Measurements from ENCODE around the gene JADE1. TPM values are rescaled to one million over a fixed set of nuclear protein-coding genes. Genes with fewer than 3 reads are reported as not detected.

The JADE1 gene
- polyA plus RNA-seq, 1 donor (not counting 4 experiments of a cell fraction or from before 2014, with no cell fraction given), result 2.8 TPM

- Histone ChIP-seq H3K9me1 (ENCODE audit: control insufficient read depth, extremely low read depth, insufficient read depth, low read length) (no peaks in the 10 kb centered on the region), H3K4me2 (ENCODE audit: control insufficient read depth, extremely low read depth, insufficient read depth, low read depth, low read length) (no peak overlapping the region), H3K27me3 (ENCODE audit: control insufficient read depth, extremely low read depth, insufficient read depth, low read length) (no peaks in the 10 kb centered on the region), H3K9me3 (ENCODE audit: control insufficient read depth, low read depth, low read length) (no peaks in the 10 kb centered on the region), H3K36me3 (ENCODE audit: control insufficient read depth in 2 of 2, extremely low read depth in 1 of 2, insufficient read depth in 2 of 2, low read length in 2 of 2) (no peaks in the 10 kb centered on the region), H3K9ac (ENCODE audit: control insufficient read depth, extremely low read depth, insufficient read depth, low read length) (no peak overlapping the region), H3K4me1 (ENCODE audit: control insufficient read depth, extremely low read depth, insufficient read depth, low read length) (no peaks in the 10 kb centered on the region), H3K79me2 (ENCODE audit: control insufficient read depth, insufficient read depth, low read length) (peaks cover 2% of the 10 kb centered on the region), H2AFZ (ENCODE audit: control insufficient read depth, low read length) (no peak overlapping the region), H3K27ac (ENCODE audit: control insufficient read depth, insufficient read depth, low read length) (no peak overlapping the region), H3K4me3 (ENCODE audit: control insufficient read depth in 2 of 3, extremely low read depth in 1 of 3, insufficient read depth in 2 of 3, low read depth in 1 of 3, low read length in 3 of 3) (no peak overlapping the region), H4K20me1 (ENCODE audit: control insufficient read depth, extremely low read depth, insufficient read depth, low read length) (no peaks in the 10 kb centered on the region)
- dilution Hi-C loops (cut with MboI; ENCODE audit: extremely low pct_ligation_motif_present, low sequenced_read_pairs), result no loop called here
- DNase-seq (ENCODE audit: low read depth, low spot score) (no peak), FAIRE-seq (no peak)
- TF ChIP-seq EZH2 (IDR thresholded peaks at IDR 0.05; ENCODE audit: low read length) (no peak), CTCF (optimal IDR thresholded peaks at IDR 0.05 in 1 of 3, IDR thresholded peaks at IDR 0.05 in 1 of 3, conservative IDR thresholded peaks at IDR 0.05 in 1 of 3; ENCODE audit: extremely low read depth in 1 of 3, insufficient read depth in 2 of 3, low read length in 3 of 3) (no peak)
Observed at GRCh38 chr4:128837198-128837597, 27.7 kb downstream of the JADE1 start.

DNA sequence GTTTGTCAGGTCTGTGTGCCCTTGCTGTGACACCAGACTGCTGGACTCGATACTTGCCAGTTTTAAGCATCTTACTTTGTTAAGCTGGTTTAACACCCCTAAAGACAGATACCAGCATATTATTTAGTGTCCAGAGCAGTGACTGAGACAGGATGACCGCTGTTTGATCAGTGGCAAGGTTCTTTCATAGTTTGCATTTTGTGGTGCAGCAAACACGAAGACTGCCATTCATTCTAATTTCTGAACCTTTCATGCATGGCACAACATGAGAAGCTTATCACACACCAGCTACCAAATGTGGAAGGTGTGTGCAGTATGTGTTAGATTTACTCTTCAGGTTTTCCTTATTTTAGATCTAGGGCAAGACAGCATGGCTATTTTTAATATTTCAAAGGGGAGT is 28.2 kb downstream of the JADE1 start:
- no peaks in the 10 kb centered on the region for H4K20me1 ChIP-seq (ENCODE audit: control insufficient read depth, extremely low read depth, insufficient read depth, low read length)
- no peaks in the 10 kb centered on the region for H3K9me3 ChIP-seq (ENCODE audit: control insufficient read depth, low read depth, low read length)
- peaks cover 2% of the 10 kb centered on the region for H3K79me2 ChIP-seq (ENCODE audit: control insufficient read depth, insufficient read depth, low read length)
- H2AFZ ChIP-seq (ENCODE audit: control insufficient read depth, low read length), result no peak overlapping the region
- TF ChIP-seq EZH2 (IDR thresholded peaks at IDR 0.05; ENCODE audit: low read length) (no peak), CTCF (optimal IDR thresholded peaks at IDR 0.05 in 1 of 3, IDR thresholded peaks at IDR 0.05 in 1 of 3, conservative IDR thresholded peaks at IDR 0.05 in 1 of 3; ENCODE audit: extremely low read depth in 1 of 3, insufficient read depth in 2 of 3, low read length in 3 of 3) (no peak)
- dilution Hi-C loops (cut with MboI; ENCODE audit: extremely low pct_ligation_motif_present, low sequenced_read_pairs), result no loop called here
- FAIRE-seq (no peak), DNase-seq (ENCODE audit: low read depth, low spot score) (no peak)
- H3K36me3 ChIP-seq (ENCODE audit: control insufficient read depth in 2 of 2, extremely low read depth in 1 of 2, insufficient read depth in 2 of 2, low read length in 2 of 2), result no peaks in the 10 kb centered on the region
- no peak overlapping the region for H3K9ac ChIP-seq (ENCODE audit: control insufficient read depth, extremely low read depth, insufficient read depth, low read length)
- no peaks in the 10 kb centered on the region for H3K9me1 ChIP-seq (ENCODE audit: control insufficient read depth, extremely low read depth, insufficient read depth, low read length)
- H3K27me3 ChIP-seq (ENCODE audit: control insufficient read depth, extremely low read depth, insufficient read depth, low read length), result no peaks in the 10 kb centered on the region
- no peak overlapping the region for H3K4me3 ChIP-seq (ENCODE audit: control insufficient read depth in 2 of 3, extremely low read depth in 1 of 3, insufficient read depth in 2 of 3, low read depth in 1 of 3, low read length in 3 of 3)
- H3K27ac ChIP-seq (ENCODE audit: control insufficient read depth, insufficient read depth, low read length), result no peak overlapping the region
- no peaks in the 10 kb centered on the region for H3K4me1 ChIP-seq (ENCODE audit: control insufficient read depth, extremely low read depth, insufficient read depth, low read length)
- no peak overlapping the region for H3K4me2 ChIP-seq (ENCODE audit: control insufficient read depth, extremely low read depth, insufficient read depth, low read depth, low read length)

Measured in keratinocyte (primary cell).